Stimulated activated CD4-positive, alpha-beta T cell treated with anti-CD3 and anti-CD28 coated beads, Interleukin-1b, Interleukin-23, amount 100 ng/mL, for 48 hours (primary cell): ENCODE measurements around the gene GALNS.
"Not testable (repeated sequence)": the region's sequence is repeated elsewhere in the genome, so short reads cannot be mapped to it uniquely, and the experiment has no call there.

Experiments used
- DNase-seq: peaks from one replicate; pipeline ENCODE4 v3.0.0-alpha.2; 2020

Gene GALNS

GRCh38 chr16:88856828-88857727, at the start of gene GALNS, which contains the start of gene TRAPPC2L:
Gene GALNS, minus strand, starts transcription at chr16:88856947. Its CDS starts 70 bp downstream, at chr16:88856877.
Gene TRAPPC2L, plus strand, starts transcription at chr16:88857127. Its CDS starts 24 bp downstream, at chr16:88857151.
- DNase-seq, result peak; percentile 99

- no peak for DNase-seq
Observed at GRCh38 chr16:88906020-88906419, 49.3 kb upstream of the GALNS start.

- peak; percentile 13 for DNase-seq
Observed at GRCh38 chr16:88905563-88905962, 48.8 kb upstream of the GALNS start.

GRCh38 chr16:88904676-88905365, 48.1 kb upstream of the GALNS start:
- DNase-seq, result no peak

DNA sequence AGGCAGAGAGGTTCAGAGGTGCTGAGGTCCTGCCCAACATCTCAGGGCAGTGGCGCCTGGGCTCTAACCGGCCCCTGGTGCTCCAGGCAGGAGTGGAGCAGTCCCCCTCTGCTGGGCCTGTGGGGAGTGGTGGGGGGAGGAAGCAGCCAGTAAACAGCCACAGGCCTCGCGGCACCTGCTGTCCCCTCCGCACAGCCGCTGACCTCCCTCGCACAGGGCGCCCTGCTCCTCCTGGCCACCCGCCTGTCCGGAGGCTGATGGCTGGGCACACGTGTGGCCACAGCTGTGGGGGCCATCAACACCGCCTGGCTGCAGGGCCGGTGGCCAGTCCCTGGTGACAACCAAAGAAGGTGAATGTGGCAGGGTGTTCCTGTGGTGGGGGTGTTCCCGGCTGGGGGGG, 46.5 kb upstream of the GALNS start:
- no peak for DNase-seq

DNA sequence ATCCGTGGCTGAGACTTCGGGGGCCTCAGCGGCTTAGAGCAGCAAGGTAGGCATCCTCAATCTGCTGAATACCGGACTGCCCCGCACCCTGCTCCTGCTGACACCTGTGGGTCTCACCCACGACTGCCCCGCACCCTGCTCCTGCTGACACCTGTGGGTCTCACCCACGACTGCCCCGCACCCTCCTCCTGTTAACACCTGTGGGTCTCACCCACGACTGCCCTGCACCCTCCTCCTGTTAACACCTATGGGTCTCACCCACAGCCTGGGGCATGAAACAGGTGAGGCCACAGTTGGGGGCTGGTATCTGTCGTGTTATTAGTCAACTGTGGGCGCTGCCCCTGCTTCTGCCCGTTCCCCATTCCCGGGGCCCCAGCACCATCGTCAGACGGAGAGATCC, 46.0 kb upstream of the GALNS start:
- DNase-seq, result no peak

DNA sequence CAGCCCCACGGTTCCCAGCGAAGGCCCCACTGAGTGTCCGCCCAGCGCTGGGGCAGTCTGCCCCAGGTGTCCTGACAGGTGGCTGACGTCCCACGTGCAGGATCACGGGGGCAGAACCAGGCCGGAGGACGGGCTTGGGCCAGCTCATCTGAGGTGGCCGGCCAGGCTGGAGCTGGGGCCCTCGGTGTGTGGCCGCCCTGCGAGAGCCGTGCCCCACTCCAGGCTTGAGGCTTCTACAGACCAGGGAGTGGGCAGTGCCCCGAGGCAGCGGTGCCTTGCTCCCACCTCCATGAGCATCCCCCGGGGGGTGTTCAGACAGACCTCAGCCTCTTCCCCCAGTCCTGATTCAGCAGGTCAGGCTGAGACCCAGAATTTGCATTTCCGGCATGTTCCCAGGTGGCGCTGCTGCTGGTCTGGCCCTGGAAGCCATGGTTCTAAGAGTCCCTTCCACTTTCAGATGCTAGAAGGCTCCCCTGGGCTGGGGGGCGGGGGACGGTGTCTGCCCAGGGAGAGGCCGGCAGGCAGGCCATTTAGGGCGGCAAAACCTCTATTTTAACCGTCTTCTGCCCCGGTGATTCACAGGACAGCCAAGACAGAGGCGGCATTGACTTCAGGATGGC, 45.1 kb upstream of the GALNS start:
- no peak for DNase-seq

DNA sequence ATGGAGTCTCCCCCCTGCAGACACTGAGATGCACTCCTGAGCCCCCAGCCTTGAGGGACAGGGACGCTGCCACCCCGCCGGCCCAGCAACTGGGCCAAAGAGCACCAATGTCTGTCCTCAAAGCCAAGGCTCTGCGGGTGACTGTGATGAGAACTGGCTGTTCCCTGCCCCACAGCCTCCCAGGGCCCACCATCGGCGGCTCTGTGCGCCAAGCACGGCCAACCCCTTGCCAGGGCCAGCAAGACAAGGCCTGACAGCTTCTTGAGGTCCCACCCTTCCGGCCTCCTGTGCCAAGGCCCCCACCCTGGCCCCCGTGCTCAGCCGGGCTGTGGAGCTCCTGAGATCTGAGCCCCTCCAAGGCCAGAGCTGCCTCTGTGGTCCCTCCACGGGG, 43.9 kb upstream of the GALNS start:
- DNase-seq, result no peak

- DNase-seq, result no peak
Observed at GRCh38 chr16:88899901-88900661, 43.3 kb upstream of the GALNS start.

DNA sequence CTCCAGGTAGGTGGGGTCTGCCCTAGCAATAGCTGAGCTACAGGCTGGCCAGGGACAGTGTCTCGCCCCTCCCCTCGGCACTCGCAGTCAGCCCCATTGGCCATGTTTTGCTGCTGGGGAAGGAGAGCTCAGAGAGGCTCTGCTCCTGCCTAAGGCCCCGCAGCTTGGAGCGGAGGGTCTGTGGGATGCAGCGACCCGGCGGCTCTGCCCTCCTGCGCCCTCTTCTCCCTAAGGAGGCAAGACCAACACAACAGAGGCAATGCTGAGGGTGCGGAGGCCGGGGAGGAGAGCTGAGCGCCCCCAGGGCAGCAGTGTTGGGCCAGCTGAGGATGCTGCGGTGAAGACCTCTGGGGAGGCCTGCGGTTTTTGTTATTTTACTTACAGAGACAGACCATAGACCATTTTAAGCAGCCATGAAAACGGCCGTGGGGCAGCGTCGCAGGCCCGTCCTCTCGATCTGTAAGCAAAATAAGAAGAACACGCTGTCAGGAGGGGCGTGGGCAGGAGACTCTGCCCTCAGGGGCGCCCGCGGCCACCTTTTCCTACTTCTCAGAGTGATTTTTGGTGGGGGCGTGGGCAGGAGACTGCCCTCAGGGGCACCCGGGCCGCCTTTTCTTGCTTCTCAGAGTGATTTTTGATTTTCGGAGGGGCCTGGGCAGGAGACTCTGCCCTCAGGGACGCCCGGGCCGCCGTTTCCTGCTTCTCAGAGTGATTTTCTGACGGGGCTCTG, 41.1 kb upstream of the GALNS start:
- no peak for DNase-seq

DNA sequence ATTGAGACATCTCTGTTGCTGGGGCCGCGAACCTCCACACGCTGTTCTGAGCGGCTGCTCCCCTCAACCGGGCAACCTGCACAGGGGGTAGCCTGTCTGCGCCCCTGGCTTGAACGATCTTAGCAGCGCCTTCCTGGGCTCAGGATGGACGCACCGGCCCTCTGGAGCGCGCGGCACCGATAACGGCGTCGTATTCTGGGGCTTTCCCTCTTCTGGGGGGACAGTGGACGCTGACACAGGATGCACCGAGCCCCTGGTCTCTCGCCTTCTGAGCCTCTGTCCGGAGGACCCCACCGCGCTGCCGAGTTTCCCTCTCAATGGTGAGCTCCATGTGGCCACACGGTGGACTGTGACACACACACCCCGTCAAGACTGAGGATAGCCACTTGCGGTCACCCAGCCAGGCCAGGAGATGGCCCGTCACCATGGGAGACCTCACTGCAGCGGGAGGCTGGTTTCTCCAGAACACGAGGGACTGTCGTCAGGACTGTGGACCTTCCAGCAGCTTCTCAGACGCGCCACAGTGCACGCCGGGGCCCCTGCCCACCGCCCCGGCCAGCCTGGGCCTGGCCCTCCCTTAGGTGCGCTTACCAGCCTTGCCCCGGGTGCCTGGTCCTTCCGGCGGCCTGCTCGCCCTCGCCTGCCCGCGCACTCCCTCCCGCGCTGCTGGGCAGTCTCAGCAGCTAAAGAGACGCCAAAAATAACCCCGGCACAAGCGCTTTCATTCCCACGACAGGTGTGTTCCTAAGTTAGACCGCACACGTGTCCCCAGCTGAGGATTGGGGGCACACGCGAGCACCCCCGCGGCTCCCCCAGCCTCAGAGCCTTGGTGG, 39.7 kb upstream of the GALNS start:
- DNase-seq, result no peak

DNA sequence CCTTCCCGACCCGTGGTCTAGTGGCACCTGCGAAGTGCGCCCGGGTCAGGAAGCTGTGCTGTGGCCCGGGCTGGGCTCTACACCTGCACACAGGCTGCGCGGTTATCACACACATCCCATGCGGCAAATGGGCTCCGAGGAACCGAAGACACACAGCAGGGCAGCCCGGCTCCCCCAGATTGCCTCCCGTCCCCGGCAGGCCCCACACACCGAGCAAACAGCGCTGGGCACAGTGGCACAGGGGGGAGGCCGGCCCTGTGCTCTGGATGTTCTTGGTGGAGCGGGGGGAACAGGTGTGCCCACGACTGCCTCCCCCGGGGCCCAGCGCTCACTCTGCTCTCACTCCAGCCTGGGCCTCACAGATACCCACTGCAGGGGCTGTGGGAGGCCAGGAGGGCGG, 38.6 kb upstream of the GALNS start:
- DNase-seq, result no peak

GRCh38 chr16:88894681-88895300, 38.0 kb upstream of the GALNS start:
- DNase-seq, result no peak

GRCh38 chr16:88894266-88894665, 37.5 kb upstream of the GALNS start:
- not testable (repeated sequence) for DNase-seq

DNA sequence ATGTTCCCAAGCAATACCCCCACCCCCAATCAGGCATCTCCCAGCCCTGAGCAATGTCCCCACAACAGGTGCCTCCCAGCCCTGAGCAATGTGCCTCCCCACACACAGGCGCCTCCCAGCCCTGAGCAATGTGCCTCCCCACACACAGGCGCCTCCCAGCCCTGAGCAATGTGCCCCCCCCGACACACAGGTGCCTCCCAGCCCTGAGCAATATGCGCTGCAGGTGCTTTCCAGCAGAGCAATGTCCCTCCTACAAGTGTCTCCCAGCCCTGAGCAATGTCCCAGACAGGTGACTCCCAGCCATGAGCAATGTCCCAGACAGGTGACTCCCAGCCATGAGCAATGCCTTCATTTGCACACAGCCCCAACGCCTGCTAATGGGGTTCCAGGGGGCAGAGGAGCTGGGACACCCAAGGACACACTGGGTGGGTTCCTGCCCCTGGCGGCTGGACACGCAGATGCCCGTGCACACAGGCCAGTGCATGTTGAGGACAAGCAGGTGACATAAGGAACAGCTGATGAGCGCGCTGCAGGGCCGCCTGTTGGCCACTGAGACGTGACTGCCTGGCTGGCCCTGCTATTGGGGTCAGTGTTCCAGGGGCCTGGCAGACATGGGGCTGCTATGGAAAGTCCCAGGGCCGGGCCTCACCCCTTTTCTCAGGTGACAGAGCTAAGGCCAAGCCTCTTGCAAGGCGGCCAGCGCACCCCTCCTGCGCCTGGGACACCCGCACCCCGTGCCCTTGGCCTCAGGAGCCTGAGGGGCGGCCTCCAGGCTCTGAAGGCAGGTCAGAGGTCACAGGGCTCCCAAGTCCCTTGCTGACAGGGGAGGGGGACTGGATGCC, 36.6 kb upstream of the GALNS start:
- no peak for DNase-seq

GRCh38 chr16:88892065-88892464, 35.3 kb upstream of the GALNS start:
- no peak for DNase-seq

GRCh38 chr16:88891083-88891482, 34.3 kb upstream of the GALNS start:
- DNase-seq, result no peak

GRCh38 chr16:88889702-88890352, 33.1 kb upstream of the GALNS start:
- DNase-seq, result not testable (repeated sequence)
